Thyroid gland (tissue), 4 donors: Measurements from ENCODE around the gene ARTN. TPM values are rescaled to one million over a fixed set of nuclear protein-coding genes. Genes with fewer than 3 reads are reported as not detected.

ENCODE experiments used
- DNase-seq, 2 donors: peaks; one replicate each; pipeline ENCODE4 v3.0.0-alpha.2; 2019
- H3K27ac ChIP-seq, 3 donors: fragments of 200-600 bp; sonication (generic); 1 replicate in 2 of 3; 2 replicates in 1 of 3; pipeline ENCODE4 v1.5.1; 2016 to 2019; ENCODE audit warnings: mild to moderate bottlenecking in 1 of 3, moderate library complexity in 1 of 3
- H3K27me3 ChIP-seq: fragments of 200-600 bp; sonication (generic); one replicate; pipeline ENCODE4 v1.5.1; 2019
- H3K36me3 ChIP-seq, 2 donors: fragments of 200-600 bp; sonication (generic); one replicate each; pipeline ENCODE4 v1.5.1; 2016 to 2019
- H3K4me1 ChIP-seq, 2 donors: fragments of 200-600 bp; sonication (generic); one replicate each; pipeline ENCODE4 v1.5.1; 2017 to 2019
- H3K4me3 ChIP-seq, 3 donors: fragments of 200-600 bp; sonication (generic); replicated peaks in 1 of 3; 1 replicate in 2 of 3; 2 replicates in 1 of 3; pipeline ENCODE4 v1.5.1; 2016; ENCODE audit warnings: mild to moderate bottlenecking in 1 of 3
- H3K9me3 ChIP-seq: fragments of 200-600 bp; sonication (generic); one replicate; pipeline ENCODE4 v1.5.1; 2017
- CTCF ChIP-seq, 6 experiments: fragments of 200-600 bp in 3 of 6; fragments of 450-650 bp in 3 of 6; sonication (generic) in 3 of 6; IDR thresholded peaks; one replicate each; pipeline ENCODE4 v1.5.1; 2016 to 2019; ENCODE audit warnings: antibody characterized with exemption in 6 of 6, mild to moderate bottlenecking in 2 of 6, inconsistent platforms in 1 of 6, moderate library complexity in 1 of 6
- POLR2A ChIP-seq, 2 donors: fragments of 450-650 bp; IDR thresholded peaks; one replicate each; pipeline ENCODE4 v1.6.1; 2017; ENCODE audit warnings: antibody characterized with exemption in 2 of 2, mild to moderate bottlenecking in 2 of 2, moderate library complexity in 1 of 2
- WGBS, 2 donors: methylation state at CpG; one replicate each; pipeline ENCODE4 v1.1.5; 2017; 5-methylcytosine and 5-hydroxymethylcytosine counted together
- intact Hi-C: fragments of 100-400 bp; cut with DNase I; formaldehyde crosslinking; loops from one replicate; pipeline ENCODE4 v1.15.1; 2023
- total RNA-seq, 4 donors: library from RNA; depleted of rRNA; stranded (reverse); fragments of >200 nt; gene quantifications; one replicate each; pipeline ENCODE4 v1.2.3, GENCODE V29; 2016

ARTN gene
- total RNA-seq, 4 donors from 2014 or later, result 0.40 to 2.0 (median 0.80) TPM

GRCh38 chr1:43913051-43913501 is 20.5 kb upstream of the ARTN start:
- no peak for TF ChIP-seq POLR2A (IDR thresholded peaks at IDR 0.05)
- TF ChIP-seq CTCF (IDR thresholded peaks at IDR 0.05), result no peak
- no peaks in the 10 kb centered on the region for H3K36me3 ChIP-seq
- no peak overlapping the region for H3K4me3 ChIP-seq
- H3K9me3 ChIP-seq, result no peaks in the 10 kb centered on the region
- 84 to 92% methylated on average over 7 of the region's 7 CpGs for WGBS, 2 donors
- intact Hi-C loops, result no loop called here
- H3K4me1 ChIP-seq, result no peaks in the 10 kb centered on the region
- no peak for DNase-seq
- H3K27me3 ChIP-seq, result no peaks in the 10 kb centered on the region
- H3K27ac ChIP-seq, result no peak overlapping the region

GRCh38 chr1:43913666-43914360 is 19.8 kb upstream of the ARTN start:
- intact Hi-C loops, result no loop called here
- Histone ChIP-seq H3K4me1 (no peaks in the 10 kb centered on the region), H3K27me3 (no peaks in the 10 kb centered on the region), H3K4me3 (no peak overlapping the region), H3K27ac (no peak overlapping the region), H3K9me3 (no peaks in the 10 kb centered on the region), H3K36me3 (no peaks in the 10 kb centered on the region)
- WGBS, 2 donors, result 83 to 85% methylated on average over 17 to 18 of the region's 18 CpGs
- TF ChIP-seq CTCF (IDR thresholded peaks at IDR 0.05), result no peak
- no peak for TF ChIP-seq POLR2A (IDR thresholded peaks at IDR 0.05)
- DNase-seq, result no peak

- no peaks in the 10 kb centered on the region for H3K36me3 ChIP-seq
- WGBS, 2 donors, result 89 to 92% methylated on average over 13 of the region's 13 CpGs
- DNase-seq, result no peak
- no peak overlapping the region for H3K4me3 ChIP-seq
- H3K4me1 ChIP-seq, result no peaks in the 10 kb centered on the region
- intact Hi-C loops, result no loop called here
- no peaks in the 10 kb centered on the region for H3K9me3 ChIP-seq
- H3K27ac ChIP-seq, result no peak overlapping the region
- TF ChIP-seq POLR2A (IDR thresholded peaks at IDR 0.05) (no peak), CTCF (IDR thresholded peaks at IDR 0.05) (no peak)
- no peaks in the 10 kb centered on the region for H3K27me3 ChIP-seq
Observed at GRCh38 chr1:43914576-43915525, 18.8 kb upstream of the ARTN start.

GRCh38 chr1:43919906-43920305 is 13.7 kb upstream of the ARTN start:
- Histone ChIP-seq H3K27me3 (no peaks in the 10 kb centered on the region), H3K27ac (no peak overlapping the region), H3K36me3 (no peaks in the 10 kb centered on the region), H3K4me1 (no peaks in the 10 kb centered on the region), H3K9me3 (no peaks in the 10 kb centered on the region), H3K4me3 (no peak overlapping the region)
- 93 to 95% methylated on average over 7 of the region's 7 CpGs for WGBS, 2 donors
- intact Hi-C loops, result no loop called here
- DNase-seq, result no peak
- TF ChIP-seq POLR2A (IDR thresholded peaks at IDR 0.05) (no peak), CTCF (IDR thresholded peaks at IDR 0.05) (no peak)

GRCh38 chr1:43921022-43921421 is 12.6 kb upstream of the ARTN start:
- Histone ChIP-seq H3K4me1 (no peaks in the 10 kb centered on the region), H3K27me3 (no peaks in the 10 kb centered on the region), H3K9me3 (no peaks in the 10 kb centered on the region), H3K4me3 (no peak overlapping the region), H3K36me3 (no peaks in the 10 kb centered on the region), H3K27ac (no peak overlapping the region)
- no peak for DNase-seq
- TF ChIP-seq CTCF (IDR thresholded peaks at IDR 0.05) (no peak), POLR2A (IDR thresholded peaks at IDR 0.05) (no peak)
- WGBS, 2 donors, result 93 to 98% methylated on average over 6 of the region's 6 CpGs
- intact Hi-C loops, result no loop called here
